Activated CD4-positive, alpha-beta T cell treated with anti-CD3 and anti-CD28 coated beads, Interleukin-2, amount 50 U/mL, for 16 hours (primary cell): ENCODE results near the gene MRPL40.
A peak's percentile ranks its signal among the peaks of the same experiment; 100 is the strongest.

ENCODE experiments used
- DNase-seq: peaks from one replicate; pipeline ENCODE4 v3.0.0-alpha.2; 2020

Gene MRPL40

GRCh38 chr22:19463491-19464469 lies 31.4 kb downstream of the MRPL40 start:
- no peak for DNase-seq

GRCh38 chr22:19464546-19464945 lies 32.2 kb downstream of the MRPL40 start:
- no peak for DNase-seq

- no peak for DNase-seq
Measured at GRCh38 chr22:19464975-19465374, 32.6 kb downstream of the MRPL40 start.

GRCh38 chr22:19466126-19466716 lies 33.9 kb downstream of the MRPL40 start:
- no peak for DNase-seq

GRCh38 chr22:19466848-19467752 lies 34.8 kb downstream of the MRPL40 start:
- DNase-seq = no peak

GRCh38 chr22:19467912-19468311 lies 35.6 kb downstream of the MRPL40 start:
- DNase-seq = no peak

GRCh38 chr22:19469421-19469820 lies 37.1 kb downstream of the MRPL40 start:
- DNase-seq = no peak

- no peak for DNase-seq
Measured at GRCh38 chr22:19470010-19470409, 37.7 kb downstream of the MRPL40 start.

- DNase-seq = no peak
Measured at GRCh38 chr22:19471572-19471971, 39.2 kb downstream of the MRPL40 start.

GRCh38 chr22:19472233-19472632 lies 39.9 kb downstream of the MRPL40 start:
- no peak for DNase-seq

- DNase-seq = no peak
Measured at GRCh38 chr22:19473578-19473977, 41.2 kb downstream of the MRPL40 start.

GRCh38 chr22:19476023-19476422 lies 43.7 kb downstream of the MRPL40 start:
- DNase-seq = no peak

- no peak for DNase-seq
Measured at GRCh38 chr22:19477321-19478044, 45.1 kb downstream of the MRPL40 start.

- DNase-seq = no peak
Measured at GRCh38 chr22:19478045-19478900, 45.9 kb downstream of the MRPL40 start.

GRCh38 chr22:19478901-19479354 lies 46.6 kb downstream of the MRPL40 start, which contains the start of gene UFD1:
Gene UFD1 (minus strand): TSS chr22:19479193. CDS start chr22:19479085, 108 bp downstream.
- peak; percentile 85 for DNase-seq

- peak; percentile 98 for DNase-seq
Measured at GRCh38 chr22:19479355-19480172, 47.2 kb downstream of the MRPL40 start, which contains the start of gene CDC45. Gene CDC45 (plus strand): TSS chr22:19479920. CDS start chr22:19479969, 49 bp downstream.

GRCh38 chr22:19480173-19480568 lies 47.8 kb downstream of the MRPL40 start:
- DNase-seq = no peak

GRCh38 chr22:19480789-19481188 lies 48.4 kb downstream of the MRPL40 start:
- DNase-seq = no peak

GRCh38 chr22:19482297-19482696 lies 50.0 kb downstream of the MRPL40 start:
- no peak for DNase-seq
